ENCODE measurements around the gene NEK7.

NEK7 gene

GRCh38 chr1:198265073-198265661 lies 108.4 kb downstream of the NEK7 start:
- Histone ChIP-seq H2BK15ac (ENCODE audit: low read length) (no peak overlapping the region), H3K4me2 (ENCODE audit: insufficient read depth, low read length, poor library complexity, severe bottlenecking) (no peak overlapping the region), H4K8ac (ENCODE audit: low read depth, low read length) (no peak overlapping the region), H3K9me3 (replicated peaks in 1 of 2; ENCODE audit: control insufficient read depth in 2 of 2, insufficient read depth in 1 of 2, low read depth in 1 of 2, low read length in 2 of 2) (no peaks in the 10 kb centered on the region), H3K14ac (ENCODE audit: low read length) (no peak overlapping the region), H3K4ac (ENCODE audit: low read length) (no peak overlapping the region), H3K27me3 (ENCODE audit: control insufficient read depth in 3 of 3, insufficient read depth in 3 of 3, low read depth in 1 of 3, low read length in 3 of 3) (no peaks in the 10 kb centered on the region), H3K79me1 (ENCODE audit: low read depth, low read length) (no peaks in the 10 kb centered on the region), H3K9ac (ENCODE audit: low read depth, low read length, poor library complexity) (no peak overlapping the region), H2BK12ac (ENCODE audit: low read length) (no peak overlapping the region), H2BK120ac (ENCODE audit: low read depth, low read length) (no peak overlapping the region), H2BK5ac (ENCODE audit: low read length) (no peak overlapping the region), H3K18ac (ENCODE audit: low read length) (no peak overlapping the region), H3K36me3 (replicated peaks in 1 of 2; ENCODE audit: control insufficient read depth in 2 of 2, insufficient read depth in 2 of 2, low read length in 2 of 2) (no peaks in the 10 kb centered on the region), H3K4me1 (ENCODE audit: control insufficient read depth in 2 of 2, insufficient read depth in 1 of 2, low read depth in 1 of 2, low read length in 2 of 2) (peaks cover 3 to 4% of the 10 kb centered on the region in 2 donors), H2AK5ac (ENCODE audit: low read depth, low read length) (no peak overlapping the region), H4K91ac (ENCODE audit: low read depth, low read length, poor library complexity) (no peak overlapping the region), H2AFZ (ENCODE audit: low read length) (no peak overlapping the region), H3K4me3 (ENCODE audit: low read length in 2 of 2) (no peak overlapping the region), H3K23ac (ENCODE audit: low read depth, low read length, poor library complexity) (no peak overlapping the region), H3K27ac (replicated peaks; ENCODE audit: low read length) (no peak overlapping the region)
- WGBS, 2 donors (ENCODE audit: extremely low coverage in 2 of 2, insufficient read length in 2 of 2, insufficient replicate concordance in 1 of 2), result no CpG with 5 or more reads among the region's 3 CpGs
- DNase-seq (ENCODE audit: low spot score), result no peak

DNA sequence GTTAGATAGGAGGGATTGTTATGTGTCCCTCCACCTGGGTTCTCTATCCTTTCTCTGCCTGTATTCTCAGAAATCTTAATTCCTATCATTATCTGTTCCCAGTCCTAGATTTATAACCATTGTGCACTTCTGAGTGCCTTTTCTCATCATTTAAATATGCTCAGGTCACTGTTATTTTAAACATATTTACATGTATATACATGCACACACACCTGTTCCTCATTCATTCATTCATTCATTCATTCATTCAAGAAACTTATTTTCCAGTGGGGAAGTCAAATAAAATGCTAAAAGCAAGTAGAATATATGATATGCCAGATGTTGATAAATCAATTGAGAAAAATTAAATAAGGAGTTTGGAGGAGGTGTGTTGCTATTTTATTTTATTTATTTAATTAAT lies 110.3 kb downstream of the NEK7 start:
- no peak overlapping the region for H3K23ac ChIP-seq (ENCODE audit: low read depth, low read length, poor library complexity)
- no peak overlapping the region for H3K14ac ChIP-seq (ENCODE audit: low read length)

DNA sequence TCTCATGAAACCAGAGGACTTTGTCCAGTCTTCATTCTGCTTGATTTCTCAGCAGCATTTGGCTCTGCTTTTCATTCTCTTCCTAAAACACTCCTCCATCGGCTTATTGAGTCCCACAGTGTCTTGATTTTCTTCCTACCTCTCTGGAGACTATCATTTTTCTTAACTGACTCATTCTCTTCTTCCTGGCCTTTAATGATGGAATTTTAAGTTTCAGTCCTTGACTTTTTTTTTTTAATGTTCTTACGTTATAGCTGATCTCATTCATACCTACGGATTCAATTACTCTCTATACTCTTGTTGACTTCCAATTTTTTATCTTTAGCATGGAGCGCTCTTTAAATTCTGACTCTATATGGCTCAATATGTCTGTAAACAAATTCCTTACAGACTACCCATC lies 111.1 kb downstream of the NEK7 start:
- Histone ChIP-seq H3K4ac (ENCODE audit: low read length) (no peak overlapping the region), H3K4me2 (ENCODE audit: insufficient read depth, low read length, poor library complexity, severe bottlenecking) (no peak overlapping the region), H2BK15ac (ENCODE audit: low read length) (no peak overlapping the region), H2AK5ac (ENCODE audit: low read depth, low read length) (no peak overlapping the region), H3K4me3 (ENCODE audit: low read length in 2 of 2) (no peak overlapping the region), H3K18ac (ENCODE audit: low read length) (no peak overlapping the region), H3K4me1 (ENCODE audit: control insufficient read depth in 2 of 2, insufficient read depth in 1 of 2, low read depth in 1 of 2, low read length in 2 of 2) (peaks cover 3 to 4% of the 10 kb centered on the region in 2 donors), H2BK120ac (ENCODE audit: low read depth, low read length) (no peak overlapping the region), H2BK12ac (ENCODE audit: low read length) (no peak overlapping the region), H2BK5ac (ENCODE audit: low read length) (no peak overlapping the region), H3K79me1 (ENCODE audit: low read depth, low read length) (no peaks in the 10 kb centered on the region), H3K23ac (ENCODE audit: low read depth, low read length, poor library complexity) (no peak overlapping the region), H3K27me3 (ENCODE audit: control insufficient read depth in 3 of 3, insufficient read depth in 3 of 3, low read depth in 1 of 3, low read length in 3 of 3) (no peaks in the 10 kb centered on the region), H3K27ac (replicated peaks; ENCODE audit: low read length) (no peak overlapping the region), H3K9ac (ENCODE audit: low read depth, low read length, poor library complexity) (no peak overlapping the region), H2AFZ (ENCODE audit: low read length) (no peak overlapping the region), H4K8ac (ENCODE audit: low read depth, low read length) (no peak overlapping the region), H3K36me3 (replicated peaks in 1 of 2; ENCODE audit: control insufficient read depth in 2 of 2, insufficient read depth in 2 of 2, low read length in 2 of 2) (no peaks in the 10 kb centered on the region), H3K14ac (ENCODE audit: low read length) (no peak overlapping the region), H3K9me3 (replicated peaks in 1 of 2; ENCODE audit: control insufficient read depth in 2 of 2, insufficient read depth in 1 of 2, low read depth in 1 of 2, low read length in 2 of 2) (no peaks in the 10 kb centered on the region), H4K91ac (ENCODE audit: low read depth, low read length, poor library complexity) (no peak overlapping the region)
- WGBS, 2 donors (ENCODE audit: extremely low coverage in 2 of 2, insufficient read length in 2 of 2, insufficient replicate concordance in 1 of 2), result no CpG with 5 or more reads among the region's 4 CpGs
- no peak for DNase-seq (ENCODE audit: low spot score)

More for the DNA sequence above, 110.3 kb downstream of the NEK7 start:
- Histone ChIP-seq H2AFZ (ENCODE audit: low read length) (no peak overlapping the region), H3K4me3 (ENCODE audit: low read length in 2 of 2) (no peak overlapping the region), H3K36me3 (replicated peaks in 1 of 2; ENCODE audit: control insufficient read depth in 2 of 2, insufficient read depth in 2 of 2, low read length in 2 of 2) (no peaks in the 10 kb centered on the region), H3K4me2 (ENCODE audit: insufficient read depth, low read length, poor library complexity, severe bottlenecking) (no peak overlapping the region), H2AK5ac (ENCODE audit: low read depth, low read length) (no peak overlapping the region), H3K79me1 (ENCODE audit: low read depth, low read length) (no peaks in the 10 kb centered on the region), H4K8ac (ENCODE audit: low read depth, low read length) (no peak overlapping the region), H3K9me3 (replicated peaks in 1 of 2; ENCODE audit: control insufficient read depth in 2 of 2, insufficient read depth in 1 of 2, low read depth in 1 of 2, low read length in 2 of 2) (no peaks in the 10 kb centered on the region), H2BK15ac (ENCODE audit: low read length) (no peak overlapping the region), H3K27me3 (ENCODE audit: control insufficient read depth in 3 of 3, insufficient read depth in 3 of 3, low read depth in 1 of 3, low read length in 3 of 3) (no peaks in the 10 kb centered on the region), H3K4ac (ENCODE audit: low read length) (no peak overlapping the region), H2BK12ac (ENCODE audit: low read length) (no peak overlapping the region), H3K4me1 (ENCODE audit: control insufficient read depth in 2 of 2, insufficient read depth in 1 of 2, low read depth in 1 of 2, low read length in 2 of 2) (peaks cover 3 to 4% of the 10 kb centered on the region in 2 donors), H3K18ac (ENCODE audit: low read length) (no peak overlapping the region), H2BK120ac (ENCODE audit: low read depth, low read length) (no peak overlapping the region), H3K9ac (ENCODE audit: low read depth, low read length, poor library complexity) (no peak overlapping the region), H3K27ac (replicated peaks; ENCODE audit: low read length) (no peak overlapping the region), H2BK5ac (ENCODE audit: low read length) (no peak overlapping the region), H4K91ac (ENCODE audit: low read depth, low read length, poor library complexity) (no peak overlapping the region)
- DNase-seq (ENCODE audit: low spot score), result no peak

GRCh38 chr1:198268784-198269645 lies 112.2 kb downstream of the NEK7 start:
- DNase-seq (ENCODE audit: low spot score), result no peak
- H3K27ac ChIP-seq (replicated peaks; ENCODE audit: low read length), result no peak overlapping the region

More at GRCh38 chr1:198268784-198269645, 112.2 kb downstream of the NEK7 start:
- Histone ChIP-seq H3K23ac (ENCODE audit: low read depth, low read length, poor library complexity) (no peak overlapping the region), H3K27me3 (ENCODE audit: control insufficient read depth in 3 of 3, insufficient read depth in 3 of 3, low read depth in 1 of 3, low read length in 3 of 3) (no peaks in the 10 kb centered on the region), H2AFZ (ENCODE audit: low read length) (no peak overlapping the region), H4K91ac (ENCODE audit: low read depth, low read length, poor library complexity) (no peak overlapping the region), H3K9ac (ENCODE audit: low read depth, low read length, poor library complexity) (no peak overlapping the region), H3K4me1 (ENCODE audit: control insufficient read depth in 2 of 2, insufficient read depth in 1 of 2, low read depth in 1 of 2, low read length in 2 of 2) (peaks cover 3 to 4% of the 10 kb centered on the region in 2 donors), H2BK12ac (ENCODE audit: low read length) (no peak overlapping the region), H3K18ac (ENCODE audit: low read length) (no peak overlapping the region), H2BK15ac (ENCODE audit: low read length) (no peak overlapping the region), H2BK5ac (ENCODE audit: low read length) (no peak overlapping the region), H3K14ac (ENCODE audit: low read length) (no peak overlapping the region), H3K4me3 (ENCODE audit: low read length in 2 of 2) (no peak overlapping the region), H3K9me3 (replicated peaks in 1 of 2; ENCODE audit: control insufficient read depth in 2 of 2, insufficient read depth in 1 of 2, low read depth in 1 of 2, low read length in 2 of 2) (no peaks in the 10 kb centered on the region), H3K79me1 (ENCODE audit: low read depth, low read length) (no peaks in the 10 kb centered on the region), H4K8ac (ENCODE audit: low read depth, low read length) (no peak overlapping the region), H2AK5ac (ENCODE audit: low read depth, low read length) (no peak overlapping the region), H2BK120ac (ENCODE audit: low read depth, low read length) (no peak overlapping the region), H3K4ac (ENCODE audit: low read length) (no peak overlapping the region), H3K36me3 (replicated peaks in 1 of 2; ENCODE audit: control insufficient read depth in 2 of 2, insufficient read depth in 2 of 2, low read length in 2 of 2) (no peaks in the 10 kb centered on the region), H3K4me2 (ENCODE audit: insufficient read depth, low read length, poor library complexity, severe bottlenecking) (no peak overlapping the region)
- WGBS, 2 donors (ENCODE audit: extremely low coverage in 2 of 2, insufficient read length in 2 of 2, insufficient replicate concordance in 1 of 2), result no CpG with 5 or more reads among the region's 3 CpGs
